H1 (cell line): ENCODE measurements around the gene CDR2. TPM values are rescaled to one million over a fixed set of nuclear protein-coding genes. Genes with fewer than 3 reads are reported as not detected.

Source experiments
- CTCF ChIA-PET: fragments of 300-600 bp; sonication (Branson Sonifier 250); formaldehyde crosslinking; loops from one replicate; lab custom pipeline; 2021; ENCODE audit not compliant: partially characterized antibody; lab: Charles Lee
- POLR2A ChIA-PET: fragments of 300-600 bp; sonication (Branson Sonifier 250); formaldehyde crosslinking; loops from one replicate; lab custom pipeline; 2021; ENCODE audit warnings: inconsistent platforms; ENCODE audit not compliant: partially characterized antibody; lab: Charles Lee
- DNase-seq, 2 experiments: peaks; one replicate each; pipeline versions ENCODE4 v3.0.0 to v3.0.0-alpha.2; 2010 to 2022; ENCODE audit warnings: low spot score in 2 of 2, low read depth in 1 of 2, mixed read lengths in 1 of 2
- FAIRE-seq: peaks from 2 replicates; lab custom pipeline; 2011; peaks lifted over from hg19 to GRCh38; lab: Jason Lieb, UNC
- H2AFZ ChIP-seq: 2 replicates; pipeline ENCODE4 v1.8.1; 2012; ENCODE audit warnings: low read length, inconsistent platforms
- H2AK5ac ChIP-seq: 2 replicates; pipeline ENCODE4 v1.6.1; 2013; ENCODE audit warnings: low read depth, low read length
- H2BK120ac ChIP-seq: replicated peaks from 2 replicates; pipeline ENCODE3; 2013; ENCODE audit warnings: low read depth, low read length, inconsistent platforms
- H2BK12ac ChIP-seq: 2 replicates; pipeline ENCODE4 v1.6.1; 2013; ENCODE audit warnings: low read depth, low read length
- H2BK15ac ChIP-seq: 2 replicates; pipeline ENCODE4 v1.6.1; 2013; ENCODE audit warnings: low read length
- H2BK20ac ChIP-seq: 2 replicates; pipeline ENCODE4 v1.6.1; 2013; ENCODE audit warnings: low read length
- H2BK5ac ChIP-seq: 2 replicates; pipeline ENCODE4 v1.6.1; 2013; ENCODE audit warnings: low read depth, low read length
- H3K14ac ChIP-seq: 2 replicates; pipeline ENCODE4 v1.6.1; 2013; ENCODE audit warnings: inconsistent platforms; ENCODE audit not compliant: insufficient read length
- H3K18ac ChIP-seq: 2 replicates; pipeline ENCODE4 v1.6.1; 2013; ENCODE audit warnings: low read length; ENCODE audit errors: extremely low read depth
- H3K23ac ChIP-seq: 2 replicates; pipeline ENCODE4 v1.6.1; 2013; ENCODE audit warnings: inconsistent platforms; ENCODE audit not compliant: insufficient read length
- H3K23me2 ChIP-seq: 2 replicates; pipeline ENCODE4 v1.6.1; 2013; ENCODE audit warnings: low read depth, low read length
- H3K27ac ChIP-seq: 2 replicates; pipeline ENCODE4 v1.6.1; 2011; ENCODE audit warnings: low read depth, low read length, inconsistent platforms
- H3K27me3 ChIP-seq, 4 experiments: replicated peaks in 1 of 4; 1 replicate in 1 of 4; 2 replicates in 3 of 4; pipeline versions ENCODE4 v1.6.1 to v1.8.1; 2011 to 2013; ENCODE audit warnings: low read length in 3 of 4, mild to moderate bottlenecking in 3 of 4, inconsistent platforms in 2 of 4, mixed read lengths in 2 of 4, moderate library complexity in 1 of 4; ENCODE audit not compliant: control insufficient read depth in 3 of 4, insufficient read depth in 3 of 4; ENCODE audit errors: extremely low read depth in 1 of 4
- H3K36me3 ChIP-seq, 4 experiments: 2 replicates each; pipeline versions ENCODE4 v1.6.1 to v1.8.1; 2011 to 2013; ENCODE audit warnings: mild to moderate bottlenecking in 4 of 4, low read length in 3 of 4, moderate library complexity in 2 of 4, control low read depth in 1 of 4, inconsistent platforms in 1 of 4; ENCODE audit not compliant: insufficient read depth in 4 of 4, control insufficient read depth in 2 of 4
- H3K4ac ChIP-seq: replicated peaks from 2 replicates; pipeline ENCODE3; 2013; ENCODE audit warnings: low read length, low read depth, mixed read lengths, inconsistent platforms; ENCODE audit not compliant: insufficient read length
- H3K4me1 ChIP-seq, 4 experiments: replicated peaks in 1 of 4; 1 replicate in 1 of 4; 2 replicates in 3 of 4; pipeline versions ENCODE4 v1.6.1 to v1.8.1; 2011 to 2013; ENCODE audit warnings: low read length in 3 of 4, inconsistent platforms in 2 of 4, mixed read lengths in 1 of 4; ENCODE audit not compliant: insufficient read depth in 4 of 4, control insufficient read depth in 3 of 4
- H3K4me2 ChIP-seq, 2 experiments: 2 replicates each; pipeline versions ENCODE4 v1.6.1 to v1.8.1; 2011 to 2013; ENCODE audit warnings: low read depth in 2 of 2, low read length in 2 of 2, control low read depth in 1 of 2, inconsistent platforms in 1 of 2, mild to moderate bottlenecking in 1 of 2; ENCODE audit not compliant: insufficient read depth in 1 of 2
- H3K4me3 ChIP-seq, 4 experiments: fragments of 200-600, 300-600 bp in 1 of 4; sonication (generic), shearing (Covaris generic), sonication (Bioruptor Twin) in 1 of 4; 2 replicates each; pipeline versions ENCODE4 v1.5.1 to v1.8.1; 2011 to 2016; ENCODE audit warnings: low read length in 4 of 4, low read depth in 3 of 4, control low read depth in 2 of 4, inconsistent platforms in 2 of 4, mild to moderate bottlenecking in 2 of 4, mixed read lengths in 1 of 4, moderate library complexity in 1 of 4; ENCODE audit not compliant: insufficient read depth in 2 of 4; ENCODE audit errors: extremely low read depth in 1 of 4
- H3K56ac ChIP-seq: replicated peaks from 2 replicates; pipeline ENCODE3; 2013; ENCODE audit warnings: low read depth, mild to moderate bottlenecking, mixed read lengths, low read length, inconsistent platforms; ENCODE audit not compliant: insufficient read length
- H3K79me1 ChIP-seq: 2 replicates; pipeline ENCODE4 v1.6.1; 2013; ENCODE audit warnings: low read depth, low read length, control low read depth
- H3K79me2 ChIP-seq, 2 experiments: 2 replicates each; pipeline versions ENCODE4 v1.6.1 to v1.8.1; 2012 to 2013; ENCODE audit warnings: low read length in 2 of 2, mild to moderate bottlenecking in 2 of 2, inconsistent platforms in 1 of 2; ENCODE audit not compliant: insufficient read depth in 2 of 2, control insufficient read depth in 1 of 2
- H3K9ac ChIP-seq, 4 experiments: replicated peaks in 1 of 4; 1 replicate in 1 of 4; 2 replicates in 3 of 4; pipeline versions ENCODE4 v1.6.1 to v1.8.1; 2011 to 2013; ENCODE audit warnings: low read depth in 3 of 4, low read length in 3 of 4, control low read depth in 2 of 4, mild to moderate bottlenecking in 2 of 4, moderate library complexity in 2 of 4, inconsistent platforms in 1 of 4; ENCODE audit errors: extremely low read depth in 1 of 4
- H3K9me3 ChIP-seq, 2 experiments: 2 replicates each; pipeline versions ENCODE4 v1.6.1 to v1.8.1; 2012 to 2013; ENCODE audit warnings: mild to moderate bottlenecking in 2 of 2, moderate library complexity in 2 of 2, control low read depth in 1 of 2, inconsistent platforms in 1 of 2, low read depth in 1 of 2, low read length in 1 of 2, mixed read lengths in 1 of 2; ENCODE audit not compliant: insufficient read depth in 2 of 2
- H4K20me1 ChIP-seq, 2 experiments: replicated peaks in 1 of 2; 2 replicates each; pipeline versions ENCODE3 to v1.8.1; 2011 to 2013; ENCODE audit warnings: inconsistent platforms in 2 of 2, low read length in 2 of 2, mild to moderate bottlenecking in 1 of 2; ENCODE audit not compliant: insufficient read depth in 2 of 2, control insufficient read depth in 1 of 2
- H4K5ac ChIP-seq: 2 replicates; pipeline ENCODE4 v1.6.1; 2013; ENCODE audit warnings: low read length, low read depth, mixed read lengths, inconsistent platforms; ENCODE audit not compliant: insufficient read length
- H4K8ac ChIP-seq: 2 replicates; pipeline ENCODE4 v1.8.0; 2013; ENCODE audit warnings: mild to moderate bottlenecking, moderate library complexity, low read length, inconsistent platforms; ENCODE audit not compliant: insufficient read depth; ENCODE audit errors: extremely low read depth
- H4K91ac ChIP-seq: replicated peaks from 2 replicates; pipeline ENCODE3; 2013; ENCODE audit warnings: low read length, mixed read lengths, inconsistent platforms; ENCODE audit not compliant: insufficient read length
- CBX5 ChIP-seq: fragments of 300-800, 300-1000 bp; sonication (generic); IDR thresholded peaks from 2 replicates; pipeline ENCODE4 v1.7.1; 2016; ENCODE audit warnings: antibody characterized with exemption, low read length, low read depth
- CHD1 ChIP-seq: IDR thresholded peaks from 2 replicates; pipeline ENCODE4 v1.6.1; 2012; ENCODE audit warnings: low read depth, low read length, improper control_type of control experiment
- EP300 ChIP-seq, 2 experiments: IDR thresholded peaks; 1 replicate in 1 of 2; 2 replicates in 1 of 2; pipeline ENCODE4 v1.6.1; 2011 to 2012; ENCODE audit warnings: low read depth in 2 of 2, low read length in 2 of 2, mild to moderate bottlenecking in 2 of 2, borderline replicate concordance in 1 of 2, inconsistent platforms in 1 of 2, moderate library complexity in 1 of 2
- GABPA ChIP-seq: IDR thresholded peaks from 2 replicates; pipeline ENCODE4 v1.6.1; 2011; ENCODE audit warnings: mild to moderate bottlenecking, low read length, moderate library complexity, borderline replicate concordance; ENCODE audit not compliant: insufficient read depth
- HDAC2 ChIP-seq, 2 experiments: fragments of 300-600 bp in 1 of 2; sonication (generic) in 1 of 2; IDR thresholded peaks; 2 replicates each; pipeline ENCODE4 v1.6.1; 2011 to 2012; ENCODE audit warnings: low read depth in 2 of 2, low read length in 2 of 2, mild to moderate bottlenecking in 2 of 2, moderate library complexity in 2 of 2, borderline replicate concordance in 1 of 2, inconsistent platforms in 1 of 2
- MAFK ChIP-seq: IDR thresholded peaks from 2 replicates; pipeline ENCODE4 v1.6.1; 2012; ENCODE audit warnings: low read depth, mild to moderate bottlenecking, improper control_type of control experiment, low read length
- RAD21 ChIP-seq, 2 experiments: IDR thresholded peaks in 1 of 2; conservative IDR thresholded peaks in 1 of 2; 2 replicates each; pipeline ENCODE4 v1.6.1; 2011; ENCODE audit warnings: low read depth in 2 of 2, low read length in 2 of 2, improper control_type of control experiment in 1 of 2, inconsistent platforms in 1 of 2, mild to moderate bottlenecking in 1 of 2, moderate library complexity in 1 of 2
- TAF1 ChIP-seq: IDR thresholded peaks from 2 replicates; pipeline ENCODE4 v1.6.1; 2011; ENCODE audit warnings: mild to moderate bottlenecking, low read depth, low read length
- TCF12 ChIP-seq: IDR thresholded peaks from 2 replicates; pipeline ENCODE4 v1.6.1; 2011; ENCODE audit warnings: low read depth, mild to moderate bottlenecking, low read length
- WGBS, 2 experiments: shearing (Covaris generic) in 1 of 2; methylation state at CpG; one replicate each; pipeline versions ENCODE4 v1.1.6 to v1.1.7; 2013 to 2015; ENCODE audit warnings: low lambda C conversion rate in 2 of 2, mixed read lengths in 2 of 2, inconsistent platforms in 1 of 2, low coverage in 1 of 2, missing lambda C conversion rate in 1 of 2; ENCODE audit not compliant: insufficient replicate concordance in 2 of 2, insufficient coverage in 1 of 2, insufficient read length in 1 of 2; ENCODE audit errors: extremely low coverage in 1 of 2, missing lambda C conversion rate in 1 of 2; 5-methylcytosine and 5-hydroxymethylcytosine counted together
- polyA plus RNA-seq, 7 experiments: library from polyadenylated mRNA; depleted of rRNA in 3 of 7; stranded (reverse) in 5 of 7; unstranded in 2 of 7; fragments of >200 nt in 5 of 7; fragments of 200-250 nt in 2 of 7; gene quantifications; 1 replicate in 5 of 7; 2 replicates in 1 of 7; 4 replicates in 1 of 7; pipeline versions ENCODE4 v1.2.1 to v1.2.3, GENCODE V29; 2011 to 2013; ENCODE audit warnings: missing spikeins in 2 of 7, mixed read lengths in 2 of 7
- total RNA-seq: library from RNA; stranded (reverse); fragmentation: NEBNext Ultra II Directional; extraction: Animal tissue kit (Norgen Biotek cat#: 25700); gene quantifications from 2 replicates; pipeline ENCODE4 v1.2.1, GENCODE V29; 2021

The CDR2 gene
- total and polyA plus RNA-seq, 2 of the 8 experiments (the other 6 are each of a cell fraction or from before 2014, with no cell fraction given): 16.3 to 34.9 TPM

DNA sequence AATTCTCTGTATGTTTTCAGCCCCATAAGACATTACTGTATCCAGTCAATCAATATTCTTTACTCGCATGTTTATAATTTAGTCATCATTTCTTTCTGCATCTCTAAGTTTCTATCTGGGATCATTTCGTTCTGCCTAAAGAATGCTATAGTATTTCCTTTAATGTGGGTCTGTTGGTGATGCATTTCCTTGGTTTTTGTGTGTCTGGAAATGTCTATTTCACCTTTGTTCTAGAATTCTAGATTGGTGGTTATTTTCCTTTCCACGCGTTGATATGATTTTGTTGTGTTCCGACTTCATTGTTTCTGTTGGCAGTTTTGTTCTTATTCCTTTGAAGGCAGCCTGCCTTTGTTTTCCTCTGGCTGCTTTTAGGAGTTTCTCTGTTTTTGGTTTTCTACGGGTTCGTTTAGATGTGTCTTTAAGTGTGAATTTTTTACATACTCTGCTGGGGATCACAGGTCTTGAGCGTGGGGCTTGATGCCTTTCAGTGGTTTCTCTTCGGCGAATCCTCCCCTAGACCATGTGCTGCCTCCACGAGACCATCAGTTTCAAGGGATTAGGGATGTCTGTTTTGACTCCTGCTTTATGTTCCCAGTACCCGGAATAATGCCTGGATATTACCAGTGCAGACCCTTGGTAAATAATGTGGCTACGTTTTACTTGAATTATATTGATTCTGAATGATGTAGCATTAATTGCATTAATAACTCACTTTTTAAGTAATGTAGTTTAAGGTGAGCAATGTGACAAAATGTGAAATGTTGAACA lies 53.7 kb downstream of the CDR2 start:
- DNase-seq (no peak), FAIRE-seq (peak; percentile 45)
- Histone ChIP-seq H2BK5ac (no peak overlapping the region), H2BK120ac (no peak overlapping the region), H3K4me3 (no peak overlapping the region), H4K8ac (no peak overlapping the region), H3K56ac (no peak overlapping the region), H3K27ac (no peak overlapping the region), H2AK5ac (no peak overlapping the region), H3K9me3 (no peaks in the 10 kb centered on the region), H3K4ac (no peak overlapping the region), H2BK15ac (no peak overlapping the region), H2BK12ac (no peak overlapping the region), H3K79me1 (peaks cover 4% of the 10 kb centered on the region; the same call in 1 of the 2 replicates), H3K23ac (no peak overlapping the region), H3K4me2 (no peak overlapping the region), H3K18ac (no peak overlapping the region), H4K5ac (no peak overlapping the region), H3K79me2 (peaks cover 0 to 13% of the 10 kb centered on the region in 2 experiments; a peak in 1 of 4 replicates), H4K20me1 (peaks cover 0 to 11% of the 10 kb centered on the region in 2 experiments), H3K23me2 (no peaks in the 10 kb centered on the region), H3K14ac (no peak overlapping the region), H3K27me3 (no peaks in the 10 kb centered on the region), H3K4me1 (peaks cover 0 to 3% (median under 1%) of the 10 kb centered on the region in 4 experiments; a peak in 2 of 7 replicates), H2BK20ac (no peak overlapping the region), H4K91ac (no peak overlapping the region), H3K9ac (no peak overlapping the region), H3K36me3 (peaks cover 10 to 45% (median 31%) of the 10 kb centered on the region in 4 experiments; a peak in 7 of 8 replicates), H2AFZ (no peak overlapping the region)
- 85% methylated on average over 13 of the region's 13 CpGs; no CpG with 5 or more reads in 1 of the 2 experiments for WGBS, 2 experiments
- POLR2A ChIA-PET: interaction anchor here (0.6 to 1.3 kb wide), 5 partner anchors 8 to 79 kb away, joined by 3 to 8 read pairs (median 3); no protein-coding TSS in a partner anchor
- CTCF ChIA-PET: interaction anchor here (0.5 to 4.5 kb wide), 13 partner anchors 8 to 1132 kb away, joined by 3 to 21 read pairs (median 3); no protein-coding TSS in a partner anchor
- no peak for TF ChIP-seq MAFK
- no peak for TF ChIP-seq RAD21 (IDR thresholded peaks at IDR 0.05 in 1 of 2, conservative IDR thresholded peaks at IDR 0.05 in 1 of 2; ENCODE audit: low read depth in 2 of 2, low read length in 2 of 2)
- no peak for TF ChIP-seq TAF1
- TF ChIP-seq GABPA: no peak
- no peak for TF ChIP-seq CBX5
- no peak for TF ChIP-seq HDAC2 (IDR thresholded peaks at IDR 0.05; ENCODE audit: borderline replicate concordance in 1 of 2, low read depth in 2 of 2, low read length in 2 of 2)
- no peak for TF ChIP-seq EP300 (IDR thresholded peaks at IDR 0.05; ENCODE audit: borderline replicate concordance in 1 of 2, low read depth in 2 of 2, low read length in 2 of 2)
- no peak for TF ChIP-seq TCF12
- no peak for TF ChIP-seq CHD1
